GM12878 (cell line): Measurements from ENCODE around the gene CITED2. TPM values are rescaled to one million over a fixed set of nuclear protein-coding genes. Genes with fewer than 3 reads are reported as not detected.

ENCODE experiments used
- ATAC-seq: fragments of 200-7000 bp; cut with Tn5 transposase; 3 replicates; pipeline ENCODE4 v1.9.1; 2020; ENCODE audit warnings: mild to moderate bottlenecking, moderate library complexity
- BruUV-seq: library from RNA; stranded (reverse); fragments of 400-500 nt; replicated peaks from 2 replicates; lab custom pipeline; 2021; lab: Mats Ljungman, UMichigan
- CTCF ChIA-PET: fragments of 300-600 bp; sonication (Branson Sonifier 250); formaldehyde crosslinking; extraction: SDS; loops from one replicate; lab custom pipeline; 2021; ENCODE audit warnings: inconsistent platforms; lab: Yijun Ruan, JAX
- POLR2A ChIA-PET: fragments of 350-600 bp; formaldehyde crosslinking; extraction: SDS; loops from one replicate; lab custom pipeline; 2021; ENCODE audit warnings: inconsistent platforms; lab: Charles Lee
- RAD21 ChIA-PET: fragments of 300-600 bp; sonication (Branson Sonifier 250); formaldehyde crosslinking; loops from one replicate; lab custom pipeline; 2023; ENCODE audit warnings: antibody characterized with exemption; ENCODE audit not compliant: unreplicated experiment; lab: Charles Lee
- SMC1A ChIA-PET: fragments of 300-600 bp; sonication (Branson Sonifier 250); formaldehyde crosslinking; loops from one replicate; lab custom pipeline; 2023; ENCODE audit not compliant: unreplicated experiment, uncharacterized antibody; lab: Charles Lee
- DNase-seq: peaks from one replicate; pipeline ENCODE4 v3.0.0-alpha.2; 2011; ENCODE audit warnings: low read depth, low spot score
- FAIRE-seq: peaks from 3 replicates; lab custom pipeline; 2011; peaks lifted over from hg19 to GRCh38; lab: Jason Lieb, UNC
- H2AFZ ChIP-seq: 2 replicates; pipeline ENCODE4 v1.6.0; 2011; ENCODE audit warnings: low read depth, low read length, control low read depth; ENCODE audit not compliant: control insufficient read depth
- H3K27ac ChIP-seq: 2 replicates; pipeline ENCODE4 v1.5.1; 2011; ENCODE audit warnings: control low read depth; ENCODE audit not compliant: control insufficient read depth, insufficient read depth
- H3K27me3 ChIP-seq, 2 experiments: replicated peaks in 1 of 2; 2 replicates each; pipeline versions ENCODE4 v1.6.0 to v1.6.1; 2011; ENCODE audit warnings: low read length in 1 of 2; ENCODE audit not compliant: control insufficient read depth in 2 of 2, insufficient read depth in 2 of 2
- H3K36me3 ChIP-seq, 2 experiments: 2 replicates each; pipeline ENCODE4 v1.5.1; 2011; ENCODE audit warnings: low read length in 1 of 2; ENCODE audit not compliant: control insufficient read depth in 2 of 2, insufficient read depth in 2 of 2
- H3K4me1 ChIP-seq: 2 replicates; pipeline ENCODE4 v1.6.1; 2011; ENCODE audit warnings: mild to moderate bottlenecking, low read length, moderate library complexity, mixed read lengths; ENCODE audit not compliant: control insufficient read depth, insufficient read depth
- H3K4me2 ChIP-seq: 2 replicates; pipeline ENCODE4 v1.6.0; 2011; ENCODE audit warnings: control low read depth; ENCODE audit not compliant: control insufficient read depth, insufficient read depth
- H3K4me3 ChIP-seq: fragments of 200-600 bp; sonication (generic); 2 replicates; pipeline ENCODE4 v1.5.1; 2016
- H3K79me2 ChIP-seq: 2 replicates; pipeline ENCODE4 v1.6.0; 2011; ENCODE audit warnings: low read length; ENCODE audit not compliant: control insufficient read depth, insufficient read depth
- H3K9ac ChIP-seq: 2 replicates; pipeline ENCODE4 v1.8.0; 2011; ENCODE audit warnings: low read length, control low read depth, mixed read lengths; ENCODE audit not compliant: control insufficient read depth, insufficient read depth
- H3K9me3 ChIP-seq: replicated peaks from 3 replicates; pipeline ENCODE4 v1.5.1; 2011; ENCODE audit warnings: mild to moderate bottlenecking, low read length; ENCODE audit not compliant: control insufficient read depth, insufficient read depth
- H4K20me1 ChIP-seq: 2 replicates; pipeline ENCODE4 v1.6.0; 2011; ENCODE audit not compliant: control insufficient read depth, insufficient read depth
- BMI1 ChIP-seq: fragments of 450-650 bp; IDR thresholded peaks from 2 replicates; pipeline ENCODE4 v1.6.1; 2016; ENCODE audit warnings: mild to moderate bottlenecking, moderate library complexity, borderline replicate concordance
- CEBPZ ChIP-seq: fragments of 150-350 bp; IDR thresholded peaks from 2 replicates; pipeline ENCODE4 v1.6.1; 2016; ENCODE audit warnings: low read depth, low read length
- CHD2 ChIP-seq: IDR thresholded peaks from 2 replicates; pipeline ENCODE4 v1.6.1; 2011; ENCODE audit warnings: low read depth, low read length, improper control_type of control experiment, borderline replicate concordance
- CHD4 ChIP-seq: fragments of 200-600 bp; sonication (generic); IDR thresholded peaks from 2 replicates; pipeline ENCODE4 v1.6.1; 2016; ENCODE audit warnings: mild to moderate bottlenecking
- EP300 ChIP-seq, 2 experiments: fragments of 150-350 bp in 1 of 2; IDR thresholded peaks; 2 replicates each; pipeline ENCODE4 v1.6.1; 2011 to 2012; ENCODE audit warnings: low read depth in 2 of 2, low read length in 2 of 2, borderline replicate concordance in 1 of 2, improper control_type of control experiment in 1 of 2, inconsistent platforms in 1 of 2; ENCODE audit not compliant: control insufficient read depth in 1 of 2
- HCFC1 ChIP-seq: fragments of 150-350 bp; IDR thresholded peaks from 2 replicates; pipeline ENCODE4 v1.6.1; 2014; ENCODE audit warnings: low read length
- HDAC2 ChIP-seq: fragments of 200-600 bp; sonication (generic); IDR thresholded peaks from 2 replicates; pipeline ENCODE4 v1.6.1; 2017
- LARP7 ChIP-seq: fragments of 450-650 bp; IDR thresholded peaks from 2 replicates; pipeline ENCODE4 v1.6.1; 2017; ENCODE audit warnings: mild to moderate bottlenecking
- MAX ChIP-seq: IDR thresholded peaks from 2 replicates; pipeline ENCODE4 v1.6.1; 2012; ENCODE audit warnings: low read depth, low read length, improper control_type of control experiment
- MTA3 ChIP-seq: IDR thresholded peaks from 2 replicates; pipeline ENCODE4 v1.6.1; 2012; ENCODE audit warnings: low read length, inconsistent platforms, borderline replicate concordance
- RBBP5 ChIP-seq: fragments of 200-600 bp; sonication (generic); conservative IDR thresholded peaks from 2 replicates; pipeline ENCODE4 v1.6.1; 2016
- RCOR1 ChIP-seq: conservative IDR thresholded peaks from 2 replicates; pipeline ENCODE4 v1.6.1; 2012; ENCODE audit warnings: low read depth, low read length, improper control_type of control experiment
- SUPT20H ChIP-seq: IDR thresholded peaks from 2 replicates; pipeline ENCODE4 v1.6.1; 2011; ENCODE audit warnings: low read depth, mild to moderate bottlenecking, low read length, moderate library complexity, borderline replicate concordance; ENCODE audit not compliant: control insufficient read depth
- TCF7 ChIP-seq: IDR thresholded peaks from 2 replicates; pipeline ENCODE4 v1.6.1; 2014; ENCODE audit warnings: antibody characterized with exemption, borderline replicate concordance
- ZNF24 ChIP-seq: fragments of 450-650 bp; IDR thresholded peaks from 2 replicates; pipeline ENCODE4 v1.6.1; 2017; ENCODE audit warnings: antibody characterized with exemption, mild to moderate bottlenecking
- ZSCAN29 ChIP-seq: fragments of 450-650 bp; IDR thresholded peaks from 2 replicates; pipeline ENCODE4 v1.6.1; 2017; ENCODE audit warnings: mild to moderate bottlenecking, moderate library complexity
- WGBS: methylation state at CpG from one replicate; pipeline ENCODE4 v1.1.6; 2016; ENCODE audit warnings: low lambda C conversion rate; ENCODE audit not compliant: insufficient replicate concordance, insufficient coverage; ENCODE audit errors: missing lambda C conversion rate; 5-methylcytosine and 5-hydroxymethylcytosine counted together
- in situ Hi-C: fragments of 300-500 bp; cut with MboI; formaldehyde crosslinking; loops from 9 replicates; pipeline ENCODE4 v1.14.3; 2018; ENCODE audit warnings: mixed read lengths
- intact Hi-C: fragments of 100-400 bp; cut with micrococcal nuclease; formaldehyde crosslinking; loops from one replicate; pipeline ENCODE4 v1.14.2; 2022; ENCODE audit not compliant: unreplicated experiment
- polyA plus RNA-seq, 11 experiments: library from polyadenylated mRNA; depleted of rRNA in 4 of 11; unstranded in 6 of 11; stranded (reverse) in 5 of 11; fragments of >200 nt; fragmentation: Nextera tagmentation in 4 of 11; fragmentation: Illumina TruSeq in 1 of 11; extraction: Ambion mirVana in 4 of 11; extraction: Trizol in 1 of 11; gene quantifications; 1 replicate in 1 of 11; 2 replicates in 10 of 11; pipeline versions ENCODE4 v1.2.1 to v1.2.3, GENCODE V29; 2011 to 2016; ENCODE audit warnings: inconsistent platforms in 2 of 11, missing spikeins in 2 of 11, low read depth in 1 of 11
- total RNA-seq, 4 experiments: library from RNA; depleted of rRNA in 3 of 4; stranded (reverse); fragments of >200 nt in 3 of 4; fragmentation: Illumina TruSeq in 1 of 4; extraction: Trizol in 1 of 4; gene quantifications; 2 replicates each; pipeline versions ENCODE4 v1.2.1 to v1.2.3, GENCODE V29; 2013 to 2021

CITED2 gene
- total and polyA plus RNA-seq, 10 of the 15 experiments (the other 5 are each of a cell fraction or from before 2014, with no cell fraction given): 0.08 to 20.0 (median 7.3) TPM

- no peak overlapping the region for H3K27ac ChIP-seq
- H2AFZ ChIP-seq: no peak overlapping the region
- no peaks in the 10 kb centered on the region for H3K36me3 ChIP-seq
- ATAC-seq: no peak
- 0 out of 2 replicates have a peak, but pooled peaks cover 2% of the 10 kb centered on the region for H3K4me1 ChIP-seq
- H3K27me3 ChIP-seq: no peaks in the 10 kb centered on the region
- WGBS: 48% methylated on average over 8 of the region's 8 CpGs
- H3K79me2 ChIP-seq: peaks cover 9% of the 10 kb centered on the region
- ChIA-PET RAD21 (no interaction called here), POLR2A (no interaction called here), CTCF (interaction anchor here (4.9 kb wide), 1 partner anchor 148 kb away, joined by 254 read pairs; no protein-coding TSS in a partner anchor), SMC1A (interaction anchor here (1.0 to 1.3 kb wide), 2 partner anchors 149 to 628 kb away, joined by 3 to 10 read pairs; no protein-coding TSS in a partner anchor)
- DNase-seq: no peak
- no peak overlapping the region for H3K4me3 ChIP-seq
- no peak for FAIRE-seq
- in situ Hi-C loops (loop anchor here (5.0 kb wide), 3 partner anchors 141 to 551 kb away; no protein-coding TSS in a partner anchor), intact Hi-C loops (loop anchor here (2.0 to 10.0 kb wide), 2 partner anchors 333 to 1553 kb away; no protein-coding TSS in a partner anchor)
- TF ChIP-seq MAX: no peak
- no peak for TF ChIP-seq EP300 (IDR thresholded peaks at IDR 0.05; ENCODE audit: borderline replicate concordance in 1 of 2, control insufficient read depth in 1 of 2, low read depth in 2 of 2, low read length in 2 of 2)
- TF ChIP-seq CHD2: no peak
- no peak for TF ChIP-seq ZNF24
- TF ChIP-seq ZSCAN29: no peak
- no peak for TF ChIP-seq CEBPZ
- TF ChIP-seq BMI1: no peak
- TF ChIP-seq HDAC2: no peak
- no peak for TF ChIP-seq RBBP5
- no peak for TF ChIP-seq LARP7
- TF ChIP-seq MTA3: no peak
- no peak for TF ChIP-seq SUPT20H
- no peak for TF ChIP-seq TCF7
- no peak for TF ChIP-seq HCFC1
- TF ChIP-seq RCOR1: no peak
- TF ChIP-seq CHD4: no peak
- no peaks in the 10 kb centered on the region for H4K20me1 ChIP-seq
- H3K4me2 ChIP-seq: no peak overlapping the region
- no peaks in the 10 kb centered on the region for H3K9me3 ChIP-seq
- H3K9ac ChIP-seq: no peak overlapping the region
- BruUV-seq: no TSS peak
These were observed 6.6 kb downstream of the CITED2 start for GRCh38 chr6:139367810-139368351.
